IMR-90 (cell line): ENCODE data around the gene PRRX1. TPM values are rescaled to one million over a fixed set of nuclear protein-coding genes. Genes with fewer than 3 reads are reported as not detected.

Source experiments
- ATAC-seq: fragments of 200-7000 bp; cut with Tn5 transposase; 2 replicates; pipeline ENCODE4 v1.9.1; 2020; ENCODE audit warnings: low read depth, mild to moderate bottlenecking, moderate library complexity
- BruUV-seq: library from RNA; stranded (reverse); fragments of 400-500 nt; replicated peaks from 2 replicates; lab custom pipeline; 2021; lab: Mats Ljungman, UMichigan
- CTCF ChIA-PET: fragments of 300-600 bp; formaldehyde crosslinking; extraction: SDS; loops from one replicate; lab custom pipeline; 2021; ENCODE audit warnings: antibody characterized with exemption; lab: Yijun Ruan, JAX
- POLR2A ChIA-PET: fragments of 300-600 bp; sonication (Branson Sonifier 250); formaldehyde crosslinking; loops from one replicate; lab custom pipeline; 2022; ENCODE audit warnings: antibody characterized with exemption; ENCODE audit not compliant: unreplicated experiment; lab: Charles Lee
- DNase-seq: peaks from one replicate; pipeline ENCODE4 v3.0.0; 2013
- H2AFZ ChIP-seq: replicated peaks from 2 replicates; pipeline ENCODE3; 2013; ENCODE audit warnings: low read length, mild to moderate bottlenecking; ENCODE audit not compliant: poor library complexity
- H2AK5ac ChIP-seq: 2 replicates; pipeline ENCODE4 v1.6.1; 2013; ENCODE audit warnings: low read depth, low read length, inconsistent platforms
- H2AK9ac ChIP-seq: replicated peaks from 2 replicates; pipeline ENCODE3; 2013; ENCODE audit warnings: mild to moderate bottlenecking, low read depth, low read length, moderate library complexity; ENCODE audit not compliant: poor library complexity
- H2BK120ac ChIP-seq: 2 replicates; pipeline ENCODE4 v1.6.1; 2013; ENCODE audit warnings: low read depth, low read length, inconsistent platforms
- H2BK15ac ChIP-seq: 3 replicates; pipeline ENCODE4 v1.6.1; 2013; ENCODE audit warnings: low read depth, low read length, inconsistent platforms
- H2BK20ac ChIP-seq: 2 replicates; pipeline ENCODE4 v1.6.1; 2013; ENCODE audit warnings: low read depth, mild to moderate bottlenecking, inconsistent platforms, low read length, moderate library complexity
- H2BK5ac ChIP-seq: 2 replicates; pipeline ENCODE4 v1.6.1; 2013; ENCODE audit warnings: mild to moderate bottlenecking, low read depth, low read length, inconsistent platforms; ENCODE audit not compliant: poor library complexity, severe bottlenecking
- H3K14ac ChIP-seq: replicated peaks from 2 replicates; pipeline ENCODE4 v1.6.1; 2013; ENCODE audit warnings: low read depth, low read length, inconsistent platforms
- H3K18ac ChIP-seq: 2 replicates; pipeline ENCODE4 v1.6.1; 2013; ENCODE audit warnings: low read depth, low read length, control low read depth
- H3K23ac ChIP-seq: 2 replicates; pipeline ENCODE4 v1.6.1; 2013; ENCODE audit warnings: low read depth, low read length, inconsistent platforms
- H3K27ac ChIP-seq: 2 replicates; pipeline ENCODE4 v1.5.1; 2013; ENCODE audit warnings: mild to moderate bottlenecking, control low read depth, low read length; ENCODE audit not compliant: insufficient read depth
- H3K27me3 ChIP-seq: 2 replicates; pipeline ENCODE4 v1.6.1; 2013; ENCODE audit warnings: low read length; ENCODE audit not compliant: control insufficient read depth, insufficient read depth
- H3K36me3 ChIP-seq: 2 replicates; pipeline ENCODE4 v1.6.1; 2013; ENCODE audit warnings: low read length, mixed read lengths; ENCODE audit not compliant: control insufficient read depth, insufficient read depth
- H3K4ac ChIP-seq: 2 replicates; pipeline ENCODE4 v1.6.1; 2013; ENCODE audit warnings: low read depth, low read length, inconsistent platforms
- H3K4me1 ChIP-seq: 2 replicates; pipeline ENCODE4 v1.6.1; 2013; ENCODE audit warnings: low read length, mixed read lengths; ENCODE audit not compliant: control insufficient read depth, insufficient read depth
- H3K4me2 ChIP-seq: 2 replicates; pipeline ENCODE4 v1.6.1; 2013; ENCODE audit warnings: low read depth, mild to moderate bottlenecking, control low read depth, low read length, moderate library complexity
- H3K4me3 ChIP-seq: 2 replicates; pipeline ENCODE4 v1.5.1; 2013; ENCODE audit warnings: low read depth, mild to moderate bottlenecking, control low read depth, low read length, moderate library complexity; ENCODE audit not compliant: insufficient read depth
- H3K56ac ChIP-seq: 2 replicates; pipeline ENCODE4 v1.6.1; 2013; ENCODE audit warnings: low read length, inconsistent platforms; ENCODE audit not compliant: insufficient read depth; ENCODE audit errors: extremely low read depth
- H3K79me1 ChIP-seq, 2 experiments: 2 replicates each; pipeline ENCODE4 v1.6.1; 2013; ENCODE audit warnings: low read length in 2 of 2, inconsistent platforms in 1 of 2, low read depth in 1 of 2
- H3K9ac ChIP-seq: 2 replicates; pipeline ENCODE4 v1.6.1; 2013; ENCODE audit warnings: low read depth, low read length, control low read depth
- H3K9me1 ChIP-seq: 2 replicates; pipeline ENCODE4 v1.6.1; 2013; ENCODE audit warnings: low read length, inconsistent platforms; ENCODE audit not compliant: insufficient read depth
- H3K9me3 ChIP-seq: 2 replicates; pipeline ENCODE4 v1.6.1; 2013; ENCODE audit warnings: low read length; ENCODE audit not compliant: control insufficient read depth, insufficient read depth
- H4K20me1 ChIP-seq: 2 replicates; pipeline ENCODE4 v1.6.1; 2013; ENCODE audit warnings: low read length, inconsistent platforms; ENCODE audit not compliant: insufficient read depth
- H4K5ac ChIP-seq: 2 replicates; pipeline ENCODE4 v1.6.1; 2013; ENCODE audit warnings: mild to moderate bottlenecking, low read depth, low read length, control low read depth
- H4K8ac ChIP-seq, 2 experiments: 2 replicates each; pipeline ENCODE4 v1.6.1; 2013; ENCODE audit warnings: low read depth in 2 of 2, low read length in 2 of 2, control low read depth in 1 of 2, inconsistent platforms in 1 of 2
- H4K91ac ChIP-seq: 2 replicates; pipeline ENCODE4 v1.6.1; 2013; ENCODE audit warnings: low read depth, low read length, inconsistent platforms; ENCODE audit not compliant: insufficient read depth
- CEBPB ChIP-seq: IDR thresholded peaks from 2 replicates; pipeline ENCODE4 v1.6.1; 2012; ENCODE audit warnings: low read depth, low read length, improper control_type of control experiment
- MXI1 ChIP-seq: IDR thresholded peaks from 2 replicates; pipeline ENCODE4 v1.6.1; 2012; ENCODE audit warnings: low read depth, mild to moderate bottlenecking, low read length, moderate library complexity, borderline replicate concordance
- POLR2A ChIP-seq: IDR thresholded peaks from 2 replicates; pipeline ENCODE4 v1.6.1; 2012; ENCODE audit warnings: mild to moderate bottlenecking, low read depth, low read length
- WGBS, 2 experiments: methylation state at CpG; one replicate each; pipeline versions ENCODE4 v1.1.5 to v1.1.7; 2013; ENCODE audit warnings: missing lambda C conversion rate in 2 of 2; ENCODE audit not compliant: insufficient read length in 1 of 2; ENCODE audit errors: extremely low coverage in 2 of 2; 5-methylcytosine and 5-hydroxymethylcytosine counted together
- dilution Hi-C: fragments of 300-500 bp; cut with HindIII; formaldehyde crosslinking; loops from one replicate; pipeline ENCODE4 v1.14.3; 2018; ENCODE audit warnings: low sequenced_read_pairs; ENCODE audit not compliant: unreplicated experiment
- in situ Hi-C: fragments of 300-500 bp; cut with MboI; formaldehyde crosslinking; loops from 3 replicates; pipeline ENCODE4 v1.14.3; 2019; ENCODE audit warnings: low sequenced_read_pairs, inconsistent platforms, mixed read lengths
- intact Hi-C: fragments of 100-400 bp; cut with micrococcal nuclease; formaldehyde crosslinking; loops from 2 replicates; pipeline ENCODE4 v1.10.0; 2022
- polyA plus RNA-seq, 3 experiments: library from polyadenylated mRNA; depleted of rRNA; stranded (reverse); fragments of >200 nt; gene quantifications; 2 replicates each; pipeline ENCODE4 v1.2.3, GENCODE V29; 2012; ENCODE audit warnings: low replicate concordance in 1 of 3
- total RNA-seq: library from RNA; depleted of rRNA; stranded (reverse); fragments of >200 nt; gene quantifications from 2 replicates; pipeline ENCODE4 v1.2.3, GENCODE V29; 2012

The PRRX1 gene
- total and polyA plus RNA-seq, 2 of the 4 experiments (the other 2 are of a cell fraction) = 50.0 to 65.4 TPM

GRCh38 chr1:170714163-170714562 is 50.2 kb downstream of the PRRX1 start:
- peak overlapping the region; percentile 24; the same call in 1 of the 2 replicates for H4K91ac ChIP-seq
- no peak overlapping the region for H3K18ac ChIP-seq
- peaks cover 4% of the 10 kb centered on the region; the same call in 1 of the 2 replicates for H3K36me3 ChIP-seq
- no peak overlapping the region for H3K9ac ChIP-seq
- intact Hi-C loops (no loop called here), dilution Hi-C loops (no loop called here), in situ Hi-C loops (loop anchor here (25.0 kb wide), 1 partner anchor 1602 kb away; the partner anchor contains the start of gene ATP1B1)
- peaks cover 3% of the 10 kb centered on the region; the same call in 1 of the 2 replicates for H3K4me1 ChIP-seq
- ChIA-PET CTCF (no interaction called here), POLR2A (no interaction called here)
- no peak overlapping the region for H2AFZ ChIP-seq
- no peak overlapping the region for H2BK5ac ChIP-seq
- peaks cover 27 to 59% of the 10 kb centered on the region in 2 experiments for H3K79me1 ChIP-seq
- H4K8ac ChIP-seq = no peak overlapping the region
- peaks cover 3% of the 10 kb centered on the region; the same call in 1 of the 2 replicates for H3K9me1 ChIP-seq
- 0 out of 2 replicates have a peak overlapping the region, but pooled peaks have one; percentile 26 for H2BK120ac ChIP-seq
- H3K23ac ChIP-seq = no peak overlapping the region
- H2BK20ac ChIP-seq = no peak overlapping the region
- peak; percentile 50 for TF ChIP-seq CEBPB
- TF ChIP-seq POLR2A = no peak
- no peak for TF ChIP-seq MXI1
- H3K14ac ChIP-seq = no peak overlapping the region
- no peak overlapping the region for H3K4me3 ChIP-seq
- no peaks in the 10 kb centered on the region for H4K20me1 ChIP-seq
- H3K4me2 ChIP-seq = no peak overlapping the region
- no peak overlapping the region for H3K4ac ChIP-seq
- H3K9me3 ChIP-seq = no peaks in the 10 kb centered on the region
- H3K27me3 ChIP-seq = no peaks in the 10 kb centered on the region
- BruUV-seq = no TSS peak
- no peak overlapping the region for H3K27ac ChIP-seq
- no peak overlapping the region for H3K56ac ChIP-seq
- no peak for DNase-seq
- no peak overlapping the region for H4K5ac ChIP-seq
- H2AK9ac ChIP-seq = no peak overlapping the region
- no peak for ATAC-seq
- no peak overlapping the region for H2AK5ac ChIP-seq
- no CpG with 5 or more reads among the region's 5 CpGs for WGBS, 2 experiments
- peak overlapping the region; percentile 15; the same call in 1 of the 3 replicates for H2BK15ac ChIP-seq
